GM19043 (cell line): ENCODE data around the gene CLK3.
"Not testable (repeated sequence)": the region's sequence is repeated elsewhere in the genome, so short reads cannot be mapped to it uniquely, and the experiment has no call there.

Experiments
- ATAC-seq: cut with Tn5 transposase; IDR thresholded peaks from one replicate; pipeline ENCODE4 v1.9.1; 2021; ENCODE audit warnings: low read depth; ENCODE audit not compliant: unreplicated experiment

CLK3 gene

GRCh38 chr15:74619916-74620635 lies 4.4 kb downstream of the CLK3 start:
- no peak for ATAC-seq

DNA sequence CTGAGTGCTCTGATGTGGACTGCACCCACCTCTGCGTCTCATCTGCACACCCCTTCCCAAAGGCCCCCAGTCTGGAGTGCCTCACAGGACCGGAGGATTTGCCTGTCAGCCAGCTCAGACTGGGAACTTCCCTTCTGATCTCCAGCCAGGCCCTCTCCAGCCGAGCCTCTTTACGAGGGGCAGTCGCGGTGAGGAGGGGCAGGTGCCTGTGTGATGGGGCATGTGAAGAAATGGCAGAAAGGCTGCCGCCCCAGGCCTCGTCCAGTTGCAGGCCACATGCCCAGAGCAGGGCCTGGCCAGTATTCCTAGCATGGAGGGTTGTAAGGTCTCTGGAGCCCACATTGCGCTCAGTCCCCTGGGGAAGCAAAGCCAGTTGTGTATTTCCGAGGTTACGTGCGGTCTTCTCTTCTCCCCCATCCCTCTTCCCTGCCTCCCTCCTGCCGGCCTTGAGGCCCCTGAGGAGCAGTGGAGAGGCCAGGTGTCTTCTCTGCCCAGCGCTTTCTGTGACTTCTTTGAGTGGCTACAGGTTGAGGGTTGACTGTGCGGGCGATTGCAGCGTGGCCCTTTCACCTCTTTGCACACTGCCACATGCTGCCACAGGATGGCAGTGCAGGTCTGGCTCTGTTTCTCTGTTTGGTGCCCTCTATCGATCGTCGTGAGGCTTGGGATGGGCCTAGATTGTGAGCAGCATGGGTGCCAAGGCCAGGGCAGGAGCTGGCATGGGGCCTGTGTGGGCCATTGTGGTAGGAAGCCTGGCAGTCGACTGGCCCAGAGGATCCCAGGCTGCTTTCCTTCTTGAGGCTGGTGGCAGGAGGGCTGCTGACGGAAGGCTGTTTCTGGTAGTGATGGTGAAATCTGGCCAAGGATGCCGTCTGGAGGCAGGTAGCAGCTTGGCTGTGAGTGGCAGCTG lies 5.3 kb downstream of the CLK3 start:
- peak; percentile 50 for ATAC-seq

GRCh38 chr15:74621546-74621920 lies 5.9 kb downstream of the CLK3 start:
- ATAC-seq: no peak

DNA sequence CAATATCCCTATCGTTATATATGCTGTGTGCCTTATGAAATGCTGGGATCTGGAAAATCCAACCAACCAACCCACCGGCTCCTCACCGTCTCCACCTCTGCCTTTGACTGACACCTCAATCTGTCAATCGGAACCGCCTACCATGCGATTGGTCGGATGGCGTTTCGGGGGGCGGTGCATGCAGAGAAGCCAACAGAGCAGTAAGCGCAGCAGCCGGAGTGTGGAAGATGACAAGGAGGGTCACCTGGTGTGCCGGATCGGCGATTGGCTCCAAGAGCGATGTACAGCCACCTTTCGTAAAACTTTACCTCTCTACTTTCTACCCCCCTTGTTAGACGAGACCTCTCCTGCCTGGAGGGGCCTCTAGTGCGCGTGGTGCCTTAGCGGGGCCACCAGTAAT lies 6.3 kb downstream of the CLK3 start:
- ATAC-seq: no peak

- no peak for ATAC-seq
Observed at GRCh38 chr15:74622758-74623157, 7.1 kb downstream of the CLK3 start.

- no peak for ATAC-seq
Observed at GRCh38 chr15:74624020-74624602, 8.5 kb downstream of the CLK3 start.

- no peak for ATAC-seq
Observed at GRCh38 chr15:74625693-74626092, 10.1 kb downstream of the CLK3 start.

DNA sequence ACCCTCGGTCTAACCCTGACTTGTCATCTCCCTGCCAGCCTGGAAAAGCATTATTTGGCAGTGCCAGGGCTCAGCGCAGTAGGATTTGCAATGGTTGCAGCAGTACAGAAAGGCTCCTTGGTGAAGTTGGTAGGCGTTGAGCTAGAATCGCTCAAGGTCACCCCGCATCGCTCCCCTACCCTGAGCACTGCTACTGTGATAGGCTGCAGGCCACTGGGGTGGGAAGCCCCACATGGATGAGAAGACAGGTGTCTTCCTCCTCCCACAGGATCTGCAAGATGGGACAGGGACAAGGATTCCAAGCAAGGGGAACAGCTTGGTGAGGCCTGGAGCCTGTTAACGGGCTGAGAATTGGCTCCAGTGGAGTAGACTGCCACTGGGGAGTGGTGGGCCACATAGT lies 10.7 kb downstream of the CLK3 start:
- ATAC-seq: no peak

GRCh38 chr15:74626752-74627692 lies 11.4 kb downstream of the CLK3 start:
- ATAC-seq: peak; percentile 57

DNA sequence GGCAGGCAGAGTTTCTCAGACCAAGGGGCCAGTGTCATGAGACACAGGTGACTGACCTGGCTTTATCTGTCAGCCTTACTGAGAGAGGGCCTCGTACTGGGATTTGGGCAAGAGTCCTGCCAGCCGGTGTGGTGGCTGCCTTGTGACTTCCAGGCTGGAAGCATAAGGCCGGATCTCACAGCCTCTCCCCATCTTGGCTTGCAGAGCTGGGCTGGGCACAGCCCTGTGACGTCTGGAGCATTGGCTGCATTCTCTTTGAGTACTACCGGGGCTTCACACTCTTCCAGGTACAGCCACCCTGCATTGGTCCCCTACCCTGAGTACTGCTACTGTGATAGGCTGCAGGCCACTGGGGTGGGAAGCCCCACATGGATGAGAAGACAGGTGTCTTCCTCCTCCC lies 12.1 kb downstream of the CLK3 start:
- ATAC-seq: no peak

DNA sequence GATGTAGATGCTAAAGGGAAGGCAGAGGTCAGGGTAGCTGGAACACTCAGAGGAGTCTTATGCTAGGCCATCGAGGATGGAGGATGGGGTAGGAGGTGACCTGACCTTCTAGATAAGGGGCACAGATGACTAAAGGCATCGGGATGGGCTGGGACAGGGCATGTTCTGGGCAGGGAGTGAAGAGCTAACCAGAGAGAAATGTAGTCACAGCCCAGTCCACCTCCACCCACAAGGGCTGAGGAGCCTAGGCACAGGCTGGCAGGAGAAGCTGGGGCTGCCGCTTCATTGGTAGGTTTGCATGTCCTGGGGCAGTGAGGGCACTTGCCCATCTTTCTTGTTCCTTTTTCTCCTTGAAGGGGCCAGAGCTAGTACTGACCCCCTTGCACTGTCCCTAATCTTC lies 12.6 kb downstream of the CLK3 start:
- no peak for ATAC-seq

DNA sequence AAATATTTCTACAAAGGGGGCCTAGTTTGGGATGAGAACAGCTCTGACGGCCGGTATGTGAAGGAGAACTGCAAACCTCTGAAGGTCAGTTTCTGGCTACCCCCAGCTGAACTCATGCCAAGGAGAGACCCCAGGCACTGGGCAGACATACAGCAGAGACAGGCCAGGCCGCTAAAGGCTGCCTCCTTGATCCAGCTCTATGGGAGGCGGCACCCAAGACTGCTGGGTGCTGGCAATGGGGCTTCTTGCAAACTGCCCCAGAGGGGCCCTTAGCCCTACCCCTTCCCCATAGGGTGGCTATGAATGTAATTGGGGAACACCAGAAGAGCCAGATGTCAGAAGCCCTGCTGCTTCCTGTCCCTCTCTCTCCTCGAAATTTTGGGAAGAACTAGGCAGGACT lies 13.3 kb downstream of the CLK3 start:
- no peak for ATAC-seq

DNA sequence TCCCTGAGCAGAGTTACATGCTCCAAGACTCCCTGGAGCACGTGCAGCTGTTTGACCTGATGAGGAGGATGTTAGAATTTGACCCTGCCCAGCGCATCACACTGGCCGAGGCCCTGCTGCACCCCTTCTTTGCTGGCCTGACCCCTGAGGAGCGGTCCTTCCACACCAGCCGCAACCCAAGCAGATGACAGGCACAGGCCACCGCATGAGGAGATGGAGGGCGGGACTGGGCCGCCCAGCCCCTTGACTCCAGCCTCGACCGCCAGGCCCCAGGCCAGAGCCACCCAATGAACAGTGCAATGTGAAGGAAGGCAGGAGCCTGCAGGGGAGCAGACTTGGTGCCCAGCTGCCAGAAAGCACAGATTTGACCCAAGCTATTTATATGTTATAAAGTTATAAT lies 14.1 kb downstream of the CLK3 start:
- ATAC-seq: not testable (repeated sequence)

DNA sequence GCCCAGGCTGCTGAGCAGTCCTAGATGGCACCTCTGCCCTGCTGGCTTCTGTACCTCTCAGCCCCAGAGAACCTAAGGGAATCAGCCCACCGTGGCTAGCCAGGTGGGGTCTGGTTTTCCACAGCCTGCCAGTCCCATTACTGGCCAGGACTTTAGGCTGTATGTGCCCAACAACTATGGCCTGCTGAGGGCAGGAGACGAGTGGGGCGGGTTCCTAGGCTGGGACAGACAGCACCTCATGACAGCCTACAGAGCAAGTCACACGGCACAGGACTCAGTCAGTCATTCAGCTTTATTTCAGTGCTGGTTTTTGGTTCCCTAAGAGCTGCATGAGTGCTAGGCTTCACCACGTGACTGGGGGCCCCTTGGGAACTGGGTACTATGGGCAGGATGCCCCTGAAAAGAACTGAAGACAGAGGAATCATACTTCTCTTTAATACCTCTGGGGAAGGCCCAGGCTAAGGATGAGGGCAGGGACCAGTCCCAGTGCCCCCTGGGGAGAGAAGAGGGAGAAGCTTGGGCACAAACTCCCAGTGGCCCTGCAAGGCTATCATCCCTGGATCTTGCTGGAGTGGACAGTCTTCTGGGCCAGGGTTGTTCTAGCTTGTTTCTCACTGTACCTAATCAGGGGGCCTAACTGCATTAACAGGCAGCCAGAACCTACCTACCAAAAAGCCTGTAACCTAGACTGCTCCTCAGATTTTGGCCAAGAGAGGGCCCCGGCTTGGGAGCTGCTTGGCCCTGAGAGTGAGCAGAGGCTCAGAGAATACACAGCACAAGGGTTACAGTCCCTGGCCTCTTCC lies 14.8 kb downstream of the CLK3 start:
- no peak for ATAC-seq

- no peak for ATAC-seq
Observed at GRCh38 chr15:74631087-74631385, 15.4 kb downstream of the CLK3 start.

DNA sequence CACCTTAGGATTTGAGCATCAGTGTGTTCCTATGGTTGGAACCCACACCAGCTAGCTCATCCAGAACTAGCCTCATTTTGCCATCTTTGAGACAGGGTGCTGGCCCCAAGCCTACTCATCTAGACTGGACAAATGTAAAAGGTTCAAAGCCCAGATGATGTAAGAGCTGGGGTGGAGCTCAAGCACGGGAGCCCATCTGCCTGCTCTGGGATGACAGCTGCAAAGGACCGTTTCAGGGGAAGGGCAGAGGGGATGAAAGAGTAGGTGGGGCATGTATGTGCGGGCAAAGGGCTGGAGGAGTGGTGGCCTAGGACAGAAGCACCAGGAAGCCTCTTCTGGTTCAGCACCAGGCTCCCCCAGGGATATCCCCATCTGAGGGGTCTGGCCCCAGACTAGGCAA lies 15.8 kb downstream of the CLK3 start:
- no peak for ATAC-seq

GRCh38 chr15:74631935-74632560 lies 16.4 kb downstream of the CLK3 start:
- ATAC-seq: no peak

DNA sequence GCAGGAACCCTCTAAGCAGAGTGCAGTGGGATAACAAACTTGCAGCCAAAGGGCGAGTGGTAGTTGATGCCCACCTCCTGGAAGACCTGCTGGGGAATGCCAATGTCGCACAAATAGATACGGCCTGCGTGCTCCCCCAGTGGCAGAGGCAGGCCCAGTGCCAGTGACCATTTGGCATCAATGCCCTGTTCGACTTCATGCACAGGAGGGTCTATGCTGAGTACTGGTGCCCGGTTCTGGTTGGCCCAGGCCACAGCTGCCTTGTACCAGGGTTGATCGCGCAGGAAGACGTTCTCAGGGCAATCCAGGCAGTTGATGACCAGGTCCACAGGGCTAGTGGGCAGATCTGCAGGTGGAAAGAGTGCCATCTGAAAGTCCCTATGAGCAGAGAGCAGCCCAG lies 17.0 kb downstream of the CLK3 start:
- ATAC-seq: no peak

- no peak for ATAC-seq
Observed at GRCh38 chr15:74633781-74634180, 18.1 kb downstream of the CLK3 start.
